ENCODE measurements around the gene ANKRD44. TPM values are rescaled to one million over a fixed set of nuclear protein-coding genes. Genes with fewer than 3 reads are reported as not detected.

Gene ANKRD44
- total RNA-seq, 1 experiment from 2014 or later: 0.68 TPM

DNA sequence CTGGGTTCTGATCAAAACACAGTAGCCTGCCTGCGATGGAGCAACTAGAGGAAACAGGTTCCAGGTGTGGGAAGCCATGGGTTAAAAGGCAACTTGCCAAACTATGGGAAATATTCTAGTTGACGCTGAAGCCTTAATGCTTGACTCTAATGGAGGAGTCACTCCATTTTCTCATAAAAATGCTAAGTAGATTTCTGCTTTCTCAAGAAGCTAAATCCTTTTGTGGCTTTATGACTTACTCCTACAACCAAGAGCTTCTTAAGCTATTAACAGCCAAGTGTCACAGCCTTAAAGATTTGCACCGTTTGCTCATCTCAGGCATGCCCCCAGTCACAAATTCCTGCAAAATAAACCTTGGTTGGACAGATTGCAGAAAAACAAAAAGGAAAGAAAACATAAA lies 25.2 kb downstream of the ANKRD44 start (continued):
- TF ChIP-seq, protein P1, sequence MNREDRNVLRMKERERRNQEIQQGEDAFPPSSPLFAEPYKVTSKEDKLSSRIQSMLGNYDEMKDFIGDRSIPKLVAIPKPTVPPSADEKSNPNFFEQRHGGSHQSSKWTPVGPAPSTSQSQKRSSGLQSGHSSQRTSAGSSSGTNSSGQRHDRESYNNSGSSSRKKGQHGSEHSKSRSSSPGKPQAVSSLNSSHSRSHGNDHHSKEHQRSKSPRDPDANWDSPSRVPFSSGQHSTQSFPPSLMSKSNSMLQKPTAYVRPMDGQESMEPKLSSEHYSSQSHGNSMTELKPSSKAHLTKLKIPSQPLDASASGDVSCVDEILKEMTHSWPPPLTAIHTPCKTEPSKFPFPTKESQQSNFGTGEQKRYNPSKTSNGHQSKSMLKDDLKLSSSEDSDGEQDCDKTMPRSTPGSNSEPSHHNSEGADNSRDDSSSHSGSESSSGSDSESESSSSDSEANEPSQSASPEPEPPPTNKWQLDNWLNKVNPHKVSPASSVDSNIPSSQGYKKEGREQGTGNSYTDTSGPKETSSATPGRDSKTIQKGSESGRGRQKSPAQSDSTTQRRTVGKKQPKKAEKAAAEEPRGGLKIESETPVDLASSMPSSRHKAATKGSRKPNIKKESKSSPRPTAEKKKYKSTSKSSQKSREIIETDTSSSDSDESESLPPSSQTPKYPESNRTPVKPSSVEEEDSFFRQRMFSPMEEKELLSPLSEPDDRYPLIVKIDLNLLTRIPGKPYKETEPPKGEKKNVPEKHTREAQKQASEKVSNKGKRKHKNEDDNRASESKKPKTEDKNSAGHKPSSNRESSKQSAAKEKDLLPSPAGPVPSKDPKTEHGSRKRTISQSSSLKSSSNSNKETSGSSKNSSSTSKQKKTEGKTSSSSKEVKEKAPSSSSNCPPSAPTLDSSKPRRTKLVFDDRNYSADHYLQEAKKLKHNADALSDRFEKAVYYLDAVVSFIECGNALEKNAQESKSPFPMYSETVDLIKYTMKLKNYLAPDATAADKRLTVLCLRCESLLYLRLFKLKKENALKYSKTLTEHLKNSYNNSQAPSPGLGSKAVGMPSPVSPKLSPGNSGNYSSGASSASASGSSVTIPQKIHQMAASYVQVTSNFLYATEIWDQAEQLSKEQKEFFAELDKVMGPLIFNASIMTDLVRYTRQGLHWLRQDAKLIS (CRISPR knock-in tag; IDR thresholded peaks at IDR 0.05; ENCODE audit: borderline replicate concordance): no peak

DNA sequence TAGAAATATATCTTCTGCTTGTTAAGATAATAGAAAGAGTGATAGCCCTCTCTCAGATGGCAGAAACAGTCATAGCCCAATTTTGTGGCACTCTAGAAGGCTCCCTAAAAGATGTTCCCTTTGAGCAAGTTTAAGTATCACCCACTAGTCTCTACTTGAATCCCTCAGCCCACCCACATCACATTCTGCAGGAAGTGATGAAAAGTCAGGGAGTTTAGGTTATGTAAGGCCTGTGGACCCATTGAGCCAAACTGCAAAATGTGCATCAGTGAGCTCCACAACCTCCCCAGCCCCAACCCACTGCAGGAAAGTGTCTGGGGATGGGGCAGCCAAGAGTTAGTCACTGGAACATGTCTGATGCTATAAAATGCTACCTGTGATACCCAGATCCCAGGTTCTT lies 25.6 kb downstream of the ANKRD44 start:
- H3K36me3 Mint-ChIP-seq: no peaks in the 10 kb centered on the region
- POLR2A ChIA-PET: no interaction called here
- peaks cover 4% of the 10 kb centered on the region; the same call in 1 of the 2 replicates for H3K9me3 Mint-ChIP-seq
- DNase-seq (ENCODE audit: low spot score) (no peak), ATAC-seq (no peak)
- no peak overlapping the region for H3K4me3 Mint-ChIP-seq
- CTCF ChIA-PET: no interaction called here
- peaks cover 5% of the 10 kb centered on the region; the same call in 1 of the 2 replicates for H3K27me3 Mint-ChIP-seq (ENCODE audit: low read depth)
- peaks cover 4% of the 10 kb centered on the region for H3K4me1 Mint-ChIP-seq
- no peak overlapping the region for H3K27ac Mint-ChIP-seq
- TF ChIP-seq, protein P2, sequence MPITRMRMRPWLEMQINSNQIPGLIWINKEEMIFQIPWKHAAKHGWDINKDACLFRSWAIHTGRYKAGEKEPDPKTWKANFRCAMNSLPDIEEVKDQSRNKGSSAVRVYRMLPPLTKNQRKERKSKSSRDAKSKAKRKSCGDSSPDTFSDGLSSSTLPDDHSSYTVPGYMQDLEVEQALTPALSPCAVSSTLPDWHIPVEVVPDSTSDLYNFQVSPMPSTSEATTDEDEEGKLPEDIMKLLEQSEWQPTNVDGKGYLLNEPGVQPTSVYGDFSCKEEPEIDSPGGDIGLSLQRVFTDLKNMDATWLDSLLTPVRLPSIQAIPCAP (CRISPR knock-in tag; IDR thresholded peaks at IDR 0.05): no peak
- no peak for TF ChIP-seq ELF4 (CRISPR knock-in tag; IDR thresholded peaks at IDR 0.05; ENCODE audit: low read depth)
- no peak for TF ChIP-seq NR2C2 (CRISPR knock-in tag; IDR thresholded peaks at IDR 0.05)
- TF ChIP-seq SOX15 (CRISPR knock-in tag; IDR thresholded peaks at IDR 0.05): no peak
- TF ChIP-seq, protein P3, sequence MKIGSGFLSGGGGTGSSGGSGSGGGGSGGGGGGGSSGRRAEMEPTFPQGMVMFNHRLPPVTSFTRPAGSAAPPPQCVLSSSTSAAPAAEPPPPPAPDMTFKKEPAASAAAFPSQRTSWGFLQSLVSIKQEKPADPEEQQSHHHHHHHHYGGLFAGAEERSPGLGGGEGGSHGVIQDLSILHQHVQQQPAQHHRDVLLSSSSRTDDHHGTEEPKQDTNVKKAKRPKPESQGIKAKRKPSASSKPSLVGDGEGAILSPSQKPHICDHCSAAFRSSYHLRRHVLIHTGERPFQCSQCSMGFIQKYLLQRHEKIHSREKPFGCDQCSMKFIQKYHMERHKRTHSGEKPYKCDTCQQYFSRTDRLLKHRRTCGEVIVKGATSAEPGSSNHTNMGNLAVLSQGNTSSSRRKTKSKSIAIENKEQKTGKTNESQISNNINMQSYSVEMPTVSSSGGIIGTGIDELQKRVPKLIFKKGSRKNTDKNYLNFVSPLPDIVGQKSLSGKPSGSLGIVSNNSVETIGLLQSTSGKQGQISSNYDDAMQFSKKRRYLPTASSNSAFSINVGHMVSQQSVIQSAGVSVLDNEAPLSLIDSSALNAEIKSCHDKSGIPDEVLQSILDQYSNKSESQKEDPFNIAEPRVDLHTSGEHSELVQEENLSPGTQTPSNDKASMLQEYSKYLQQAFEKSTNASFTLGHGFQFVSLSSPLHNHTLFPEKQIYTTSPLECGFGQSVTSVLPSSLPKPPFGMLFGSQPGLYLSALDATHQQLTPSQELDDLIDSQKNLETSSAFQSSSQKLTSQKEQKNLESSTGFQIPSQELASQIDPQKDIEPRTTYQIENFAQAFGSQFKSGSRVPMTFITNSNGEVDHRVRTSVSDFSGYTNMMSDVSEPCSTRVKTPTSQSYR (CRISPR knock-in tag; IDR thresholded peaks at IDR 0.05): no peak
- TF ChIP-seq, protein P4, sequence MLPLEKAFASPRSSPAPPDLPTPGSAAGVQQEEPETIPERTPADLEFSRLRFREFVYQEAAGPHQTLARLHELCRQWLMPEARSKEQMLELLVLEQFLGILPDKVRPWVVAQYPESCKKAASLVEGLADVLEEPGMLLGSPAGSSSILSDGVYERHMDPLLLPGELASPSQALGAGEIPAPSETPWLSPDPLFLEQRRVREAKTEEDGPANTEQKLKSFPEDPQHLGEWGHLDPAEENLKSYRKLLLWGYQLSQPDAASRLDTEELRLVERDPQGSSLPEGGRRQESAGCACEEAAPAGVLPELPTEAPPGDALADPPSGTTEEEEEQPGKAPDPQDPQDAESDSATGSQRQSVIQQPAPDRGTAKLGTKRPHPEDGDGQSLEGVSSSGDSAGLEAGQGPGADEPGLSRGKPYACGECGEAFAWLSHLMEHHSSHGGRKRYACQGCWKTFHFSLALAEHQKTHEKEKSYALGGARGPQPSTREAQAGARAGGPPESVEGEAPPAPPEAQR (CRISPR knock-in tag; IDR thresholded peaks at IDR 0.05): no peak
- TF ChIP-seq TEAD4 (CRISPR knock-in tag; IDR thresholded peaks at IDR 0.05): no peak
- TF ChIP-seq SMAD3 (CRISPR knock-in tag; IDR thresholded peaks at IDR 0.05; ENCODE audit: borderline replicate concordance): no peak
- no peak for TF ChIP-seq ETV6 (CRISPR knock-in tag; IDR thresholded peaks at IDR 0.05)
- no peak for TF ChIP-seq RELA (CRISPR knock-in tag; IDR thresholded peaks at IDR 0.05; ENCODE audit: borderline replicate concordance)
- no peak for TF ChIP-seq MXD4 (CRISPR knock-in tag; IDR thresholded peaks at IDR 0.05; ENCODE audit: borderline replicate concordance)
- no peak for TF ChIP-seq TCF7 (CRISPR knock-in tag; IDR thresholded peaks at IDR 0.05; ENCODE audit: low read depth)
- TF ChIP-seq ZNF396 (CRISPR knock-in tag; IDR thresholded peaks at IDR 0.05; ENCODE audit: borderline replicate concordance): no peak
- TF ChIP-seq ATF1 (CRISPR knock-in tag; IDR thresholded peaks at IDR 0.05): no peak
- no peak for TF ChIP-seq ZNF317 (CRISPR knock-in tag; IDR thresholded peaks at IDR 0.05; ENCODE audit: borderline replicate concordance, low read depth)
- TF ChIP-seq NFE2L1 (CRISPR knock-in tag; IDR thresholded peaks at IDR 0.05): no peak
- TF ChIP-seq, protein P5, sequence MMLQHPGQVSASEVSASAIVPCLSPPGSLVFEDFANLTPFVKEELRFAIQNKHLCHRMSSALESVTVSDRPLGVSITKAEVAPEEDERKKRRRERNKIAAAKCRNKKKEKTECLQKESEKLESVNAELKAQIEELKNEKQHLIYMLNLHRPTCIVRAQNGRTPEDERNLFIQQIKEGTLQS (CRISPR knock-in tag; conservative IDR thresholded peaks at IDR 0.05): no peak
- TF ChIP-seq ESRRA (CRISPR knock-in tag; IDR thresholded peaks at IDR 0.05; ENCODE audit: borderline replicate concordance): no peak
- no peak for TF ChIP-seq SMAD4 (CRISPR knock-in tag; IDR thresholded peaks at IDR 0.05)
- TF ChIP-seq EMX1 (CRISPR knock-in tag; IDR thresholded peaks at IDR 0.05): no peak
